ENCODE measurements around the gene FARS2. TPM values are rescaled to one million over a fixed set of nuclear protein-coding genes. Genes with fewer than 3 reads are reported as not detected.

The FARS2 gene
- total RNA-seq, 1 experiment from 2014 or later = 15.0 TPM

DNA sequence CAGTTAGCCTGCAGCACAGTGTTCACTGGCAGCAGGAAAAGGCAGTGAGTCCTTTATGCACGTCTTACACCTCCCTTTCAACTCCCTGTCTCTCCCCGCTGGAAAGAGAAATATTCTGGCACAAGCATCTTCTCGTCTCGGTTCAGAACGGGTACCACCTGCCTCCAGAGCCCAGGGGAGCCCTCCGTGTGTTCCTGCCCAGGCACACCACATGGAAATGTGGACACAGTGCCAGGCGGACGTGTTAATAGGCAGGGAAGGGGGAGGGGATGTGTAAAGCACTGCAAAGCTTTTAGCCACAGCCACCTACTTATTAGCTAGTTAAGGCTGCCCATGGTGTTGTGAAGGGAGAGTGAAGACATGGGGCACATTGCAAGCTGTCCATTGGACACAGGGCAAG, 219.7 kb downstream of the FARS2 start (continued):
- TF ChIP-seq, protein P1, sequence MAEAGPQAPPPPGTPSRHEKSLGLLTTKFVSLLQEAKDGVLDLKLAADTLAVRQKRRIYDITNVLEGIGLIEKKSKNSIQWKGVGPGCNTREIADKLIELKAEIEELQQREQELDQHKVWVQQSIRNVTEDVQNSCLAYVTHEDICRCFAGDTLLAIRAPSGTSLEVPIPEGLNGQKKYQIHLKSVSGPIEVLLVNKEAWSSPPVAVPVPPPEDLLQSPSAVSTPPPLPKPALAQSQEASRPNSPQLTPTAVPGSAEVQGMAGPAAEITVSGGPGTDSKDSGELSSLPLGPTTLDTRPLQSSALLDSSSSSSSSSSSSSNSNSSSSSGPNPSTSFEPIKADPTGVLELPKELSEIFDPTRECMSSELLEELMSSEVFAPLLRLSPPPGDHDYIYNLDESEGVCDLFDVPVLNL (CRISPR knock-in tag; IDR thresholded peaks at IDR 0.05; ENCODE audit: borderline replicate concordance, low read depth) = no peak
- TF ChIP-seq, protein P2, sequence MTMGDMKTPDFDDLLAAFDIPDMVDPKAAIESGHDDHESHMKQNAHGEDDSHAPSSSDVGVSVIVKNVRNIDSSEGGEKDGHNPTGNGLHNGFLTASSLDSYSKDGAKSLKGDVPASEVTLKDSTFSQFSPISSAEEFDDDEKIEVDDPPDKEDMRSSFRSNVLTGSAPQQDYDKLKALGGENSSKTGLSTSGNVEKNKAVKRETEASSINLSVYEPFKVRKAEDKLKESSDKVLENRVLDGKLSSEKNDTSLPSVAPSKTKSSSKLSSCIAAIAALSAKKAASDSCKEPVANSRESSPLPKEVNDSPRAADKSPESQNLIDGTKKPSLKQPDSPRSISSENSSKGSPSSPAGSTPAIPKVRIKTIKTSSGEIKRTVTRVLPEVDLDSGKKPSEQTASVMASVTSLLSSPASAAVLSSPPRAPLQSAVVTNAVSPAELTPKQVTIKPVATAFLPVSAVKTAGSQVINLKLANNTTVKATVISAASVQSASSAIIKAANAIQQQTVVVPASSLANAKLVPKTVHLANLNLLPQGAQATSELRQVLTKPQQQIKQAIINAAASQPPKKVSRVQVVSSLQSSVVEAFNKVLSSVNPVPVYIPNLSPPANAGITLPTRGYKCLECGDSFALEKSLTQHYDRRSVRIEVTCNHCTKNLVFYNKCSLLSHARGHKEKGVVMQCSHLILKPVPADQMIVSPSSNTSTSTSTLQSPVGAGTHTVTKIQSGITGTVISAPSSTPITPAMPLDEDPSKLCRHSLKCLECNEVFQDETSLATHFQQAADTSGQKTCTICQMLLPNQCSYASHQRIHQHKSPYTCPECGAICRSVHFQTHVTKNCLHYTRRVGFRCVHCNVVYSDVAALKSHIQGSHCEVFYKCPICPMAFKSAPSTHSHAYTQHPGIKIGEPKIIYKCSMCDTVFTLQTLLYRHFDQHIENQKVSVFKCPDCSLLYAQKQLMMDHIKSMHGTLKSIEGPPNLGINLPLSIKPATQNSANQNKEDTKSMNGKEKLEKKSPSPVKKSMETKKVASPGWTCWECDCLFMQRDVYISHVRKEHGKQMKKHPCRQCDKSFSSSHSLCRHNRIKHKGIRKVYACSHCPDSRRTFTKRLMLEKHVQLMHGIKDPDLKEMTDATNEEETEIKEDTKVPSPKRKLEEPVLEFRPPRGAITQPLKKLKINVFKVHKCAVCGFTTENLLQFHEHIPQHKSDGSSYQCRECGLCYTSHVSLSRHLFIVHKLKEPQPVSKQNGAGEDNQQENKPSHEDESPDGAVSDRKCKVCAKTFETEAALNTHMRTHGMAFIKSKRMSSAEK (CRISPR knock-in tag; IDR thresholded peaks at IDR 0.05; ENCODE audit: borderline replicate concordance) = no peak

- Mint-ChIP-seq H3K4me1 (peaks cover 19% of the 10 kb centered on the region), H3K36me3 (no peaks in the 10 kb centered on the region), H3K4me3 (no peak overlapping the region), H3K9me3 (no peaks in the 10 kb centered on the region), H3K27ac (peak overlapping the region; percentile 7; the same call in 1 of the 2 replicates), H3K27me3 (ENCODE audit: low read depth) (no peaks in the 10 kb centered on the region)
- TF ChIP-seq, protein P3, sequence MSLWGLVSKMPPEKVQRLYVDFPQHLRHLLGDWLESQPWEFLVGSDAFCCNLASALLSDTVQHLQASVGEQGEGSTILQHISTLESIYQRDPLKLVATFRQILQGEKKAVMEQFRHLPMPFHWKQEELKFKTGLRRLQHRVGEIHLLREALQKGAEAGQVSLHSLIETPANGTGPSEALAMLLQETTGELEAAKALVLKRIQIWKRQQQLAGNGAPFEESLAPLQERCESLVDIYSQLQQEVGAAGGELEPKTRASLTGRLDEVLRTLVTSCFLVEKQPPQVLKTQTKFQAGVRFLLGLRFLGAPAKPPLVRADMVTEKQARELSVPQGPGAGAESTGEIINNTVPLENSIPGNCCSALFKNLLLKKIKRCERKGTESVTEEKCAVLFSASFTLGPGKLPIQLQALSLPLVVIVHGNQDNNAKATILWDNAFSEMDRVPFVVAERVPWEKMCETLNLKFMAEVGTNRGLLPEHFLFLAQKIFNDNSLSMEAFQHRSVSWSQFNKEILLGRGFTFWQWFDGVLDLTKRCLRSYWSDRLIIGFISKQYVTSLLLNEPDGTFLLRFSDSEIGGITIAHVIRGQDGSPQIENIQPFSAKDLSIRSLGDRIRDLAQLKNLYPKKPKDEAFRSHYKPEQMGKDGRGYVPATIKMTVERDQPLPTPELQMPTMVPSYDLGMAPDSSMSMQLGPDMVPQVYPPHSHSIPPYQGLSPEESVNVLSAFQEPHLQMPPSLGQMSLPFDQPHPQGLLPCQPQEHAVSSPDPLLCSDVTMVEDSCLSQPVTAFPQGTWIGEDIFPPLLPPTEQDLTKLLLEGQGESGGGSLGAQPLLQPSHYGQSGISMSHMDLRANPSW (CRISPR knock-in tag; conservative IDR thresholded peaks at IDR 0.05; ENCODE audit: low read depth) = no peak
- TF ChIP-seq OVOL2 (CRISPR knock-in tag; IDR thresholded peaks at IDR 0.05; ENCODE audit: borderline replicate concordance) (no peak), MYBL2 (CRISPR knock-in tag; IDR thresholded peaks at IDR 0.05) (no peak), CREB1 (CRISPR knock-in tag; IDR thresholded peaks at IDR 0.05) (no peak), ZNF281 (CRISPR knock-in tag; IDR thresholded peaks at IDR 0.05) (no peak), JUN (CRISPR knock-in tag; IDR thresholded peaks at IDR 0.05) (no peak), ETV6 (CRISPR knock-in tag; IDR thresholded peaks at IDR 0.05) (no peak), NR3C1 (CRISPR knock-in tag; conservative IDR thresholded peaks at IDR 0.05; ENCODE audit: low read depth) (no peak), ZNF219 (CRISPR knock-in tag; IDR thresholded peaks at IDR 0.05; ENCODE audit: borderline replicate concordance) (no peak), ZNF263 (CRISPR knock-in tag; IDR thresholded peaks at IDR 0.05; ENCODE audit: low read depth) (no peak), NFE2L1 (CRISPR knock-in tag; IDR thresholded peaks at IDR 0.05) (no peak), ZNF416 (CRISPR knock-in tag; IDR thresholded peaks at IDR 0.05) (no peak), FOXP1 (CRISPR knock-in tag; IDR thresholded peaks at IDR 0.05; ENCODE audit: borderline replicate concordance) (no peak)
- TF ChIP-seq, protein P4, sequence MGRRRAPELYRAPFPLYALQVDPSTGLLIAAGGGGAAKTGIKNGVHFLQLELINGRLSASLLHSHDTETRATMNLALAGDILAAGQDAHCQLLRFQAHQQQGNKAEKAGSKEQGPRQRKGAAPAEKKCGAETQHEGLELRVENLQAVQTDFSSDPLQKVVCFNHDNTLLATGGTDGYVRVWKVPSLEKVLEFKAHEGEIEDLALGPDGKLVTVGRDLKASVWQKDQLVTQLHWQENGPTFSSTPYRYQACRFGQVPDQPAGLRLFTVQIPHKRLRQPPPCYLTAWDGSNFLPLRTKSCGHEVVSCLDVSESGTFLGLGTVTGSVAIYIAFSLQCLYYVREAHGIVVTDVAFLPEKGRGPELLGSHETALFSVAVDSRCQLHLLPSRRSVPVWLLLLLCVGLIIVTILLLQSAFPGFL (CRISPR knock-in tag; IDR thresholded peaks at IDR 0.05; ENCODE audit: borderline replicate concordance) = no peak
- TF ChIP-seq, protein P5, sequence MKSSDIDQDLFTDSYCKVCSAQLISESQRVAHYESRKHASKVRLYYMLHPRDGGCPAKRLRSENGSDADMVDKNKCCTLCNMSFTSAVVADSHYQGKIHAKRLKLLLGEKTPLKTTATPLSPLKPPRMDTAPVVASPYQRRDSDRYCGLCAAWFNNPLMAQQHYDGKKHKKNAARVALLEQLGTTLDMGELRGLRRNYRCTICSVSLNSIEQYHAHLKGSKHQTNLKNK (CRISPR knock-in tag; IDR thresholded peaks at IDR 0.05) = no peak
- TF ChIP-seq, protein P6, sequence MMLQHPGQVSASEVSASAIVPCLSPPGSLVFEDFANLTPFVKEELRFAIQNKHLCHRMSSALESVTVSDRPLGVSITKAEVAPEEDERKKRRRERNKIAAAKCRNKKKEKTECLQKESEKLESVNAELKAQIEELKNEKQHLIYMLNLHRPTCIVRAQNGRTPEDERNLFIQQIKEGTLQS (CRISPR knock-in tag; conservative IDR thresholded peaks at IDR 0.05) = no peak
- CTCF ChIA-PET = interaction anchor here (1.2 kb wide), 1 partner anchor 10 kb away, joined by 15 read pairs; no protein-coding TSS in a partner anchor
- no peak for DNase-seq (ENCODE audit: low spot score)
- no peak for ATAC-seq
- POLR2A ChIA-PET = no interaction called here
These were observed 220.4 kb downstream of the FARS2 start for GRCh38 chr6:5481750-5482149.

All from WTC11 (cell line).